DMS153 (cell line): Measurements from ENCODE around the gene C1orf50.

Source experiments
- DNase-seq: peaks from one replicate; lab custom pipeline; 2025; lab: John Stamatoyannopoulos, UW

C1orf50 gene

DNA sequence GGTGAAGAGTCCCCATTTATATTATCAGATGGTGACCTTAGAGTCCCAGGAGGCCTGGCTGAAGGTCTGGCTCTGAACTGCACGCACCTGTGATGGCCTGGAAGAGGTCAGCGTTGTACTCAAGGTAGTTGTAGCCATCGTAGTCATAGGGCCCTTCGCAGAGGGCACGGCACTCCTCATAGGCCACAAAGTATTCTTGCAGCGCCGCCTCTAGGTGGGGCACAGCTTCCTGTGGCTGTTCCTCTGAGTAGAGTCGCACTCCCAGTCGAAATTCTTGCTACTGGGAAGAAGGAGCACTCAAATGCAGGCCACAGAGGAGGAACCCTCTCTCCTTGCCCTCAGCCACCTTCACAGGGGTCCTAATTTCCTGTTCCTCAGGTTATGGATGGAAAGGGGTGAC is 7.9 kb upstream of the C1orf50 start:
- no peak for DNase-seq

DNA sequence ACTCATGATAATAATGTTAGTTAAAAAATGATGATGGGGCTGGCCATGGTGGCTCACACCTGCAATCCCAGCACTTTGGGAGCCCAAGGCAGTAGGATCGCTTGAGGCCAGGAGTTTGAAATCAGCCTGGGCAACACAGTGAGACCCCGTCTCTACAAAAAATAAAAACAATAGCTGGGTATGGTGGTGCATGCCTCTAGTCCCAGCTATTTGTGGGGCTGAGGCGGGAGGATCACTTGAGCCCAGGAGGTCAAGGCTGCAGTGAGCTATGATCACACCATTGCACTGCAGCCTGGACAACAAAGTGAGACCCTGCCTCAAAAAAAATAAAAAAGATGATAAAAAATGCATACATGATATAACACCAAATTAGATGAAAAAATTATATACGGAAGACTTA is 5.5 kb upstream of the C1orf50 start:
- no peak for DNase-seq

GRCh38 chr1:42762269-42762668 is 4.8 kb upstream of the C1orf50 start:
- no peak for DNase-seq

GRCh38 chr1:42765269-42765668 is 1.8 kb upstream of the C1orf50 start:
- DNase-seq, result no peak

DNA sequence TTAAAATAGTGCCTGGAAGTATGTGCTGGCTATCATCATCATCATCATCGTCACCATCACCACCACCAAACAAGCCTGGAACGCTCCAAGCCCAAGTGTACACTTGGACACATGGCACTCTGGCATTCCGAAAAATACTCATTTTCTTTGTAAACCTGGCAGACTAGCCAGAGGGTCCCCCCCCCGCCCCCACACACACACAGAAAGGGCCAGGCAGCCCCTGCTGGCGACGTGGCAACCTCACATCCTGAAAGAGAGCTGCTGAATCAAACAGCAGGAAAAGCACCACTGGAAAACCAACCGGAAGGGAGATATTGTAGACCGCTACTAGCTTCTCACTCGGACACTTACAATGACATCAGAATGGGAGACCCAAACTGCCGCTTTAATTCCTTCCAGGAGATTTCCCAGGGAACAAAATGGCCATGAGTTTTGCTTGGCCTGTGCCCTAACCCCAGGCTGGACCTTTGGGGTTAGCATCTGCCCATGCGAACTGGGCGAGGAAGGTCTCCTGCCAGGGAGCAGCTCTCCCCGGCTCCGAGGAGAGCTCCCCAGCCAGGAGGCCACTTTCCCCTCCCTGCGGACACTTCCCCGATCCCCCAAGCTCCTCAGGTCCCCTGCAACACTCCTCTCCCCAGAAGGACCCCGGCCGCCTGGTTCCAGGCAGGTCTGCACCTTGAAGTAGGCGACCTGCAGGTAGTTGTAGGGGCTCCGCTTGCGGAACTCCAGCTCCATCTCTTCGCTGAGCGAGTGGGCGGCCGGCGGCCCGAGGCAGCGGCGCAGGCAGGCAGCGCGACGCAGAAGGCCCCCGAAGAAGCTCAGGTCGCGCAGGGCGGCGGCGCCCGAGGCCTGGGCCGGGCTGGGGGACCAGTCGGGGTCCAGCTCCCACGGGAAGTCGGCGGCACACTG is 963 bp upstream of the C1orf50 start:
- DNase-seq, result peak; percentile 57

DNA sequence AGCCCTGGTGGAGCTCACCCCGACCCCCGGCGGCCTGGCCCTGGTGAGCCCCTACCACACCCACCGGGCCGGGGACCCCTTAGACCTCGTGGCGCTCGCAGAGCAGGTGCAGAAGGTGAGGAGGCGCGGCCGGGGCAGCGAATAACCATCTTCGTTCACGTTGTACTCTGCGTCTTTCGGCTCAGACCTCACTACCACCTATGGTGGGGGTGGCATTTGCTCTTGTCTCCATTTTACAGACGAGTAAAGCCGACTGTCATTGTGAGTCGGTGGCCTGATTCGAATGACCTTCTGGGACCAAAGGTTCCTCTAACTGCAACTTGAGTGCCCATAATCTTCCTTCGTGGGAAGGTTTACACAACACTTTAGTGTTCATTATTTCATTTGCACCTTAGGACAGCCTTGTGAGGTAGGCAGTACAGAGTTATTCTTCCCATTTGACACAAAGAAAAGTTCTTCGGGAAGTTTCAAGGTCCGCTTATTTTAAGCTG is 506 bp downstream of the C1orf50 start:
- DNase-seq, result no peak

- DNase-seq, result no peak
Measured at GRCh38 chr1:42768172-42768571, 1.1 kb downstream of the C1orf50 start.

DNA sequence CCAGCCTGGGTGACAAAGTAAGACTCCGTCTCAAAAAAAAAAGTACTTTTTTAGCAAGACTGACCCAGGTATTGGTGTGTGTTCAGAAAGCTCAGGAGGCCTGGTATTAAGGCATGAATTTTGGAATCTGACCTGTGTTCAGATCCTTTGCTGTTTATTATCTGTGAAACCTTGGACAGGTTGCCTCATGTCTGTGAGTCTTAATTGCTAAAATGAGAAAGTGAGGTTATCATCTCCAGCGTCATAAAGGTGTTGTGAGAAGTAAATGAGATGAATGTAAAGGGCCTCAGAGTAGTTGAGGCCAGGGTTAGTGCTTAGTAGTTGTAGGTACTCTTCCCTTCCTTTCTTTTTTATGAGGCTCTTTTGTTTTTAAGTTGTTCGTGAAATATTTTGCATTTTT is 2.8 kb downstream of the C1orf50 start:
- DNase-seq, result no peak

- no peak for DNase-seq
Measured at GRCh38 chr1:42773420-42773819, 6.4 kb downstream of the C1orf50 start.

GRCh38 chr1:42774928-42775526 is 8.0 kb downstream of the C1orf50 start:
- DNase-seq, result no peak

GRCh38 chr1:42776502-42776901 is 9.5 kb downstream of the C1orf50 start:
- no peak for DNase-seq

GRCh38 chr1:42777852-42778251 is 10.8 kb downstream of the C1orf50 start:
- peak; percentile 19 for DNase-seq

DNA sequence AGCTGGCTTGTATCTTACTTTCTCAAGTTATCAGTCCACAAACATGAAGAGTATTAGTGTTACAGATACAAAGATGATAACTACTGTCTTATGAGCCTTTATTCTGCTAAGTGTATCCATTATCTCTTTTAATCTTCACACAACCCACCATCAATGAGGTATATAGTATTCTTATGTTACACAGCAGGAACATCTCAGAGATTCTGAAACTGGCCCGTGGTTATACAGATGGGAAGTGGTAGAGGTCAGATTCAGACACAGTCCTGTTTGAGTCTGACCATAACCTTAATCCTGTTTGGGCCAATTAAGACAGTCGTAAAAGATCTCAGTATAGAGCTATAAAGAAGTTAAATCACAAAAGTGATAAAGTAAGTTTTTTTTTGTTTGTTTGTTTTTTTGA is 12.7 kb downstream of the C1orf50 start:
- no peak for DNase-seq

GRCh38 chr1:42780176-42780575 is 13.1 kb downstream of the C1orf50 start:
- no peak for DNase-seq

DNA sequence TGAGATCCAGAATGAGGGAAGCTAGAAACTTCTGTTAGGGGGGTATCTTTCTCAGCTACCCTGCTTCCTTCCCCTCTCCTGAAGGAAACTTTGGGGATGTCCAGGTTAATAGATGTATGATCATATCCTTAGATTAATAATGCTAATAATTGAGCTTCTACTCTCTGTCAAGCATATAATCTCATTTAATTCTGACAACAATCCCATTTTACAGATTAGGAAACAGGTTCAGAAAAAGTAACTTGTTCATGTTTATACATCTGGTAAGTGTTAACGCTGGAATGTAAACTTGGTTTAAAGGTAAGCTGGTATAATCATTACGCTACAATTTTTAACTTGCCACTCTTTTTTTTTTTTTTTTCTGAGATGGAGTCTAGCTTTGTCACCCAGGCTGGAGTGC is 16.0 kb downstream of the C1orf50 start:
- DNase-seq, result no peak

- DNase-seq, result no peak
Measured at GRCh38 chr1:42784547-42784945, 17.5 kb downstream of the C1orf50 start.

- no peak for DNase-seq
Measured at GRCh38 chr1:42784946-42785693, 18.1 kb downstream of the C1orf50 start, which contains the start of gene TMEM269. Gene TMEM269 (plus strand): TSS chr1:42784991. CDS start chr1:42789894, 4,903 bp downstream.

DNA sequence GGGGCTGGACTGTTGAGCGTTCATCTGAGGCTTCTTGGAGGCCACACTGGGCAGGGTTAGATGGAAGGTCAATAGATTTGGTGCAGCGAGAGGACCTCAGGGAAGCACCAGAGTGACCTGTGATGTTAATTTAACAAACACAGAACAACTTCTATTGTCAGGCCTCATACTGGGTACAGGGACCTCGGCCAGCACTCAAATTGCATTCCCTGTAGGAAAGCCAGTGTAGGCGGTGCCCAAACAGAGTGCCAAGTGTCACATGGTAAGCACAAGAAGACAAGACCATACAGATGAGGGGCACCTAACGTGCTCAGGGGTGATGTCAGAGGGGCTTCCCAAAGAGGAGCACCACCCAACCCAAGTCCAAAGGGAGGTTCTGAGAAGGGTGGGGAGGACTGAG is 19.0 kb downstream of the C1orf50 start:
- DNase-seq, result no peak

- DNase-seq, result no peak
Measured at GRCh38 chr1:42788021-42788420, 21.0 kb downstream of the C1orf50 start.

- no peak for DNase-seq
Measured at GRCh38 chr1:42793824-42794223, 26.8 kb downstream of the C1orf50 start.

- DNase-seq, result no peak
Measured at GRCh38 chr1:42797414-42797813, 30.4 kb downstream of the C1orf50 start.

GRCh38 chr1:42797979-42798378 is 30.9 kb downstream of the C1orf50 start:
- DNase-seq, result no peak
